HCT116 (cell line): ENCODE data around the gene SPARCL1. TPM values are rescaled to one million over a fixed set of nuclear protein-coding genes. Genes with fewer than 3 reads are reported as not detected.

Source experiments
- ATAC-seq: fragments of 200-7000 bp; cut with Tn5 transposase; 2 replicates; pipeline ENCODE4 v1.9.1; 2020; ENCODE audit warnings: mild to moderate bottlenecking, moderate library complexity
- BruUV-seq: library from RNA; stranded (reverse); fragments of 400-500 nt; replicated peaks from 2 replicates; lab custom pipeline; 2021; lab: Mats Ljungman, UMichigan
- CTCF ChIA-PET: fragments of 300-600 bp; sonication (Branson Sonifier 250); formaldehyde crosslinking; loops from one replicate; lab custom pipeline; 2021; ENCODE audit warnings: antibody characterized with exemption; lab: Charles Lee
- POLR2A ChIA-PET: fragments of 300-600, 350-600 bp; sonication (Branson Sonifier 250); formaldehyde crosslinking; loops from one replicate; lab custom pipeline; 2021; ENCODE audit warnings: antibody characterized with exemption; lab: Charles Lee
- RAD21 ChIA-PET, 2 experiments: fragments of 300-600 bp; sonication (Branson Sonifier 250); formaldehyde crosslinking; loops; one replicate each; lab custom pipeline; 2023; ENCODE audit warnings: low total read pairs in 2 of 2; ENCODE audit not compliant: uncharacterized antibody in 2 of 2, unreplicated experiment in 2 of 2, low non-redundant PET in 1 of 2; lab: Charles Lee
- DNase-seq: peaks from one replicate; pipeline ENCODE4 v3.0.0-alpha.2; 2010; ENCODE audit warnings: low read depth, low spot score
- H2AFZ ChIP-seq: fragments of 200-600 bp; shearing (Covaris generic), sonication (generic); 2 replicates; pipeline ENCODE4 v1.6.1; 2017; ENCODE audit warnings: low read depth, mixed run types, mixed read lengths, antibody characterized with exemption, low read length; ENCODE audit not compliant: poor library complexity, severe bottlenecking
- H3K27ac ChIP-seq: 2 replicates; pipeline ENCODE4 v1.5.1; 2012; ENCODE audit warnings: low read depth, low read length
- H3K27me3 ChIP-seq: fragments of 200-600 bp; sonication (generic); 2 replicates; pipeline ENCODE4 v1.6.1; 2016; ENCODE audit warnings: mixed run types, low read length, mixed read lengths; ENCODE audit not compliant: insufficient read depth
- H3K36me3 ChIP-seq, 2 experiments: fragments of 200-500 bp in 1 of 2; fragments of 200-600 bp in 1 of 2; sonication (Bioruptor generic) in 1 of 2; sonication (generic) in 1 of 2; 2 replicates each; pipeline versions ENCODE4 v1.5.1 to v1.6.1; 2014 to 2016; ENCODE audit warnings: low read length in 2 of 2, inconsistent platforms in 1 of 2, mixed read lengths in 1 of 2, mixed run types in 1 of 2; ENCODE audit not compliant: insufficient read depth in 2 of 2, control insufficient read depth in 1 of 2
- H3K4me1 ChIP-seq, 2 experiments: fragments of 200-600 bp in 1 of 2; sonication (generic) in 1 of 2; 2 replicates each; pipeline versions ENCODE4 v1.5.1 to v1.6.1; 2012 to 2017; ENCODE audit warnings: low read length in 2 of 2, inconsistent platforms in 1 of 2, mild to moderate bottlenecking in 1 of 2, mixed read lengths in 1 of 2, mixed run types in 1 of 2, moderate library complexity in 1 of 2; ENCODE audit not compliant: insufficient read depth in 2 of 2, control insufficient read depth in 1 of 2
- H3K4me2 ChIP-seq: fragments of 200-600 bp; sonication (generic); 2 replicates; pipeline ENCODE4 v1.6.1; 2017; ENCODE audit warnings: mixed run types, low read length, mixed read lengths
- H3K4me3 ChIP-seq, 2 experiments: fragments of 200-600 bp in 1 of 2; sonication (generic) in 1 of 2; replicated peaks in 1 of 2; 2 replicates each; pipeline ENCODE4 v1.5.1; 2011 to 2016; ENCODE audit warnings: low read length in 2 of 2, control low read depth in 1 of 2, low read depth in 1 of 2, mild to moderate bottlenecking in 1 of 2, mixed read lengths in 1 of 2, mixed run types in 1 of 2
- H3K79me2 ChIP-seq: fragments of 200-600 bp; sonication (generic); 2 replicates; pipeline ENCODE4 v1.6.1; 2017; ENCODE audit warnings: mild to moderate bottlenecking, mixed run types, low read length, moderate library complexity, mixed read lengths; ENCODE audit not compliant: insufficient read depth
- H3K9ac ChIP-seq: fragments of 200-600 bp; sonication (generic); 2 replicates; pipeline ENCODE4 v1.6.1; 2016; ENCODE audit warnings: low read length, mixed read lengths
- H3K9me2 ChIP-seq: fragments of 200-600 bp; sonication (generic), shearing (Covaris generic); 2 replicates; pipeline ENCODE4 v1.6.1; 2017; ENCODE audit warnings: mixed run types, mild to moderate bottlenecking, moderate library complexity; ENCODE audit not compliant: insufficient read depth
- H3K9me3 ChIP-seq, 2 experiments: fragments of 200-500 bp in 1 of 2; fragments of 200-600 bp in 1 of 2; sonication (Bioruptor generic) in 1 of 2; sonication (generic) in 1 of 2; 2 replicates each; pipeline ENCODE4 v1.6.1; 2014 to 2017; ENCODE audit warnings: low read length in 2 of 2, mixed read lengths in 2 of 2, inconsistent platforms in 1 of 2, low read depth in 1 of 2, mild to moderate bottlenecking in 1 of 2, mixed run types in 1 of 2, moderate library complexity in 1 of 2; ENCODE audit not compliant: control insufficient read depth in 1 of 2, insufficient read depth in 1 of 2
- H4K20me1 ChIP-seq: fragments of 200-600 bp; sonication (generic), shearing (Covaris generic); 2 replicates; pipeline ENCODE4 v1.6.1; 2017; ENCODE audit warnings: mixed run types, mild to moderate bottlenecking, moderate library complexity; ENCODE audit not compliant: insufficient read depth
- EGR1 ChIP-seq: IDR thresholded peaks from 2 replicates; pipeline ENCODE4 v1.6.1; 2012; ENCODE audit warnings: low read depth
- EZH2 ChIP-seq: fragments of 200-600 bp; sonication (generic); IDR thresholded peaks from 2 replicates; pipeline ENCODE4 v1.6.1; 2017; ENCODE audit warnings: antibody characterized with exemption, mixed run types
- FOSL1 ChIP-seq: IDR thresholded peaks from 2 replicates; pipeline ENCODE4 v1.6.1; 2012; ENCODE audit warnings: low read depth
- MAX ChIP-seq: IDR thresholded peaks from 2 replicates; pipeline ENCODE4 v1.6.1; 2012
- POLR2A ChIP-seq: IDR thresholded peaks from 2 replicates; pipeline ENCODE4 v1.7.0; 2011; ENCODE audit warnings: borderline replicate concordance; ENCODE audit not compliant: insufficient read depth, insufficient read length; ENCODE audit errors: extremely low read depth
- POLR2AphosphoS5 ChIP-seq: IDR thresholded peaks from 2 replicates; pipeline ENCODE4 v1.6.1; 2011; ENCODE audit warnings: mild to moderate bottlenecking, low read depth, low read length, moderate library complexity
- SIN3A ChIP-seq: IDR thresholded peaks from 2 replicates; pipeline ENCODE4 v1.6.1; 2012; ENCODE audit warnings: low read depth
- SRF ChIP-seq: IDR thresholded peaks from 2 replicates; pipeline ENCODE4 v1.6.1; 2012; ENCODE audit warnings: low read depth
- YY1 ChIP-seq: IDR thresholded peaks from 2 replicates; pipeline ENCODE4 v1.6.1; 2011; ENCODE audit warnings: low read length, low read depth, moderate library complexity, mild to moderate bottlenecking; ENCODE audit not compliant: insufficient replicate concordance; ENCODE audit errors: extremely low read depth
- ZBTB33 ChIP-seq: IDR thresholded peaks from 2 replicates; pipeline ENCODE4 v1.6.1; 2011; ENCODE audit warnings: mild to moderate bottlenecking, low read length, moderate library complexity; ENCODE audit not compliant: insufficient replicate concordance; ENCODE audit errors: extremely low read depth
- ZFX ChIP-seq: fragments of 450-650 bp; IDR thresholded peaks from 2 replicates; pipeline ENCODE4 v1.6.1; 2017
- ZNF274 ChIP-seq: fragments of 200-500 bp; sonication (Bioruptor generic); IDR thresholded peaks from 2 replicates; pipeline ENCODE4 v1.6.1; 2014; ENCODE audit warnings: mild to moderate bottlenecking, low read depth, low read length, inconsistent platforms
- intact Hi-C: fragments of 100-400 bp; cut with micrococcal nuclease; formaldehyde crosslinking; loops from 2 replicates; pipeline ENCODE4 v1.10.0; 2022
- total RNA-seq: library from RNA; stranded (reverse); gene quantifications from one replicate; pipeline ENCODE4 v1.2.1, GENCODE V29; 2021; ENCODE audit not compliant: unreplicated experiment
- TF ChIP-seq, protein P1 (sequence below), 3 experiments: fragments of 200-600 bp in 1 of 3; sonication (generic) in 1 of 3; IDR thresholded peaks in 2 of 3; conservative IDR thresholded peaks in 1 of 3; 2 replicates each; pipeline ENCODE4 v1.5.1; 2012 to 2017; ENCODE audit warnings: low read depth in 2 of 3, low read length in 2 of 3, antibody characterized with exemption in 1 of 3, borderline replicate concordance in 1 of 3, control low read depth in 1 of 3, mild to moderate bottlenecking in 1 of 3, mixed read lengths in 1 of 3, mixed run types in 1 of 3, moderate library complexity in 1 of 3; ENCODE audit not compliant: insufficient read depth in 1 of 3

The SPARCL1 gene
- total RNA-seq, 1 experiment from 2014 or later, result 0.96 TPM

DNA sequence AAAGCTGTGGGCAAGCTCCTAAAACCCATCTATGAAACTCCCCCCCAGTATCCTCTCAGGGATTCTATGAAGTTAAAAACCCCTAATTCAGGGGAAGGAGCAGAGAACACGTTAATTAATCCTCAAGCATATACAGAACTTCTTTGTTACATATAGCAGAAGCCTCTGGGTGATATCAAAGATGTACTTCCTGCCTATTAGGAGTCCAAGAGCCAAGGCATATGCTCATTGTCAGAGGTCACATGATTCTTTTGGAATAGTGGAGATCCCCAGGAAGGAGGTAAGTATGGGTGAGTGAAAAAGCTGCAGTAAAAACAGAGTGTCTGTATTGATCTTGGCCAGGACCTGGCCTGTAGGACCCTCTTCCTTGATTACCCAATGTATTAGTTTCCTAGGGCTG is 2.9 kb upstream of the SPARCL1 start:
- TF ChIP-seq POLR2AphosphoS5, result no peak
- TF ChIP-seq EGR1, result no peak
- TF ChIP-seq YY1, result no peak
- no peak for TF ChIP-seq SRF
- no peak for TF ChIP-seq MAX
- TF ChIP-seq EZH2, result no peak
- TF ChIP-seq, protein P1, sequence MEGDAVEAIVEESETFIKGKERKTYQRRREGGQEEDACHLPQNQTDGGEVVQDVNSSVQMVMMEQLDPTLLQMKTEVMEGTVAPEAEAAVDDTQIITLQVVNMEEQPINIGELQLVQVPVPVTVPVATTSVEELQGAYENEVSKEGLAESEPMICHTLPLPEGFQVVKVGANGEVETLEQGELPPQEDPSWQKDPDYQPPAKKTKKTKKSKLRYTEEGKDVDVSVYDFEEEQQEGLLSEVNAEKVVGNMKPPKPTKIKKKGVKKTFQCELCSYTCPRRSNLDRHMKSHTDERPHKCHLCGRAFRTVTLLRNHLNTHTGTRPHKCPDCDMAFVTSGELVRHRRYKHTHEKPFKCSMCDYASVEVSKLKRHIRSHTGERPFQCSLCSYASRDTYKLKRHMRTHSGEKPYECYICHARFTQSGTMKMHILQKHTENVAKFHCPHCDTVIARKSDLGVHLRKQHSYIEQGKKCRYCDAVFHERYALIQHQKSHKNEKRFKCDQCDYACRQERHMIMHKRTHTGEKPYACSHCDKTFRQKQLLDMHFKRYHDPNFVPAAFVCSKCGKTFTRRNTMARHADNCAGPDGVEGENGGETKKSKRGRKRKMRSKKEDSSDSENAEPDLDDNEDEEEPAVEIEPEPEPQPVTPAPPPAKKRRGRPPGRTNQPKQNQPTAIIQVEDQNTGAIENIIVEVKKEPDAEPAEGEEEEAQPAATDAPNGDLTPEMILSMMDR (IDR thresholded peaks at IDR 0.05 in 2 of 3, conservative IDR thresholded peaks at IDR 0.05 in 1 of 3; ENCODE audit: borderline replicate concordance in 1 of 3, insufficient read depth in 1 of 3, low read depth in 2 of 3, low read length in 2 of 3), result no peak
- TF ChIP-seq POLR2A, result no peak
- no peak for TF ChIP-seq ZFX
- no peak for TF ChIP-seq ZBTB33
- TF ChIP-seq SIN3A, result no peak
- no peak for TF ChIP-seq ZNF274
- TF ChIP-seq FOSL1, result no peak
- Histone ChIP-seq H2AFZ (no peak overlapping the region), H3K9me2 (no peaks in the 10 kb centered on the region), H3K4me1 (peaks cover 0 to 9% of the 10 kb centered on the region in 2 experiments; a peak in 1 of 4 replicates), H3K9me3 (no peaks in the 10 kb centered on the region), H3K27ac (no peak overlapping the region), H4K20me1 (no peaks in the 10 kb centered on the region), H3K4me2 (no peak overlapping the region), H3K79me2 (no peaks in the 10 kb centered on the region), H3K27me3 (no peaks in the 10 kb centered on the region), H3K4me3 (no peak overlapping the region), H3K36me3 (no peaks in the 10 kb centered on the region), H3K9ac (no peak overlapping the region)
- POLR2A ChIA-PET, result no interaction called here
- RAD21 ChIA-PET, result no interaction called here
- ATAC-seq (no peak), DNase-seq (no peak)
- BruUV-seq, result no TSS peak
- intact Hi-C loops, result no loop called here
- CTCF ChIA-PET, result no interaction called here
